ENCODE measurements around the gene SIX1.

SIX1 gene

DNA sequence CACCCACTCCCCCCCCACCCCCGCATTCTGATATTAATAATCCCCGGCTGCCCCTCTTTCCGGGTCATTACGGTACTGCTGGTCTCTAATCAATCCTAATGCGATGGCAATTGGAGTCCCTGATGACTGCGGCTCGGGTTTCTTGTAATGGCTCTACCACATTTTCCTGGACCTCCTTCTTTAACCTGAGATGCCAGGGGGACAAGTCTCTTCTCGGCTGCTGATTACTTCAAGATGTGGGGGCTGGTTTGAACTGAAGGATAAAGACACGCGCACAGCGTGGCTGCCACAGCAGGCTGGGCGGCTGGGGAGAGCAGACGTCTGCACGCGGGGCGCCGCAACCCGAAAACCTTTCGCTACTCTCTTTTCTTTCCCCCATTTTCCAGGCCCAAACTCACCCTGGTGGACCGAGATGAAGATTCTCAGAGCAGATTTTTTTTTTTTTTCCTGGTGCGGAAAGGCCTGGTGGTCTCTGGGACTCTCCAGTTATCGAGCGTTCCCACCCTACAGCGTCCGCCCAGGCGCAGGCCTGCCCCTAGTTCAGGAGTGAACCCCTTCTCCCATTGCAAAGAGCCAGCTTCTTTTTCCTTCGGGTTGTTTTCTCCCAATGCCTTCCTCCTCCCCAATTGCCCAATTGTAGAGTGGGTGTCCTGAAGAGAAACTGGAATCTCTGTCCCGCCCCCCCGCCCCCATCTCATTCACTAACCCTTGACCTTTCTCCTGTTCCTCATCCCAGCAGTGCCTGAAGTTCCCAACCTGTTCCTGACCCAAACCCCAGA, 6.0 kb upstream of the SIX1 start:
- DNase-seq, result no peak

DNA sequence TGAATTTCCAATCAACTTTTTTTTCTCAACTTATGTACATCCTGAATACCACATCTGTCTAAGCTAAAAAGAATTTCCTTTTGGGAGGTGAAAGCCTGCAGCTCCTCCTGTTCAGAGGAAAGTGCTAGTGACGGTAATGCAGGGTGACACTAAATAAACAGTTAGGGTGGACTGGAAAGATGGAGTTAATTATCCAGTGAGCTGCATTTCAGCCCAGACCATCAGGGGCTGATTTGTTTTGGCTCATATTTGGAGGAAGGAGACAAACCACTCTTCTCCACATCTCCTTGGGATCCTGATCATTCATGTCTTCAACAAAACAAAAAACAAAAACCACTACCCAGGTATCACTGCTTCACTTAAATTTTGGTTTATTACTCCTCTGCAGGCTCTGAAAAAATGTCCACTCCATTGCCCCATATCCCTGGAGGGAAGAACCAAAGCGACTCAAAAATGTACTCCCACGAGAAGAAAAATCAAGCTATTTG, 5.1 kb upstream of the SIX1 start:
- no peak for DNase-seq

DNA sequence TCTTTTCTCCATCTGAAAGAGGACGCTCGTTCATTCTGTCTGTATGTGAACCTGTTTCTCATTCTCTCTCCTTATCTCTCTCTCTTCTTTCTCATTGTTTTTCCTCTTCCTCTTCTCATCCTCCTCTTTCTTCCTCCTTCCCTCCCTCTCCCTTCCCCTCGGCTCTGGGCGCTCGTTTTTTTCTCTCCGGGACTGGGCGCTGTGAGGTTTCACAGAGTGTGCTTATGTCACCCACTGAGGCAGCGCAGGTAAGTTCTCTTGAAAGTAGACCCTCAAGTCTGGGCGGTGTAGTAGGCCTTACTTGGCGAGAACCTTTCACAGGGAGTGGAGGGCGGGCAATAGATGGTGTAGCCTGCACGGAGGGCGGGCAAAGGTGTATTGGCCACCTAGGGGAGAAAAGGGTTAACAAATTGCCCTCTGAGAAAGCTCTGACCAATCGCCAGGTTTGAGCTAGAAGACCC, 4.5 kb upstream of the SIX1 start:
- no peak for DNase-seq

DNA sequence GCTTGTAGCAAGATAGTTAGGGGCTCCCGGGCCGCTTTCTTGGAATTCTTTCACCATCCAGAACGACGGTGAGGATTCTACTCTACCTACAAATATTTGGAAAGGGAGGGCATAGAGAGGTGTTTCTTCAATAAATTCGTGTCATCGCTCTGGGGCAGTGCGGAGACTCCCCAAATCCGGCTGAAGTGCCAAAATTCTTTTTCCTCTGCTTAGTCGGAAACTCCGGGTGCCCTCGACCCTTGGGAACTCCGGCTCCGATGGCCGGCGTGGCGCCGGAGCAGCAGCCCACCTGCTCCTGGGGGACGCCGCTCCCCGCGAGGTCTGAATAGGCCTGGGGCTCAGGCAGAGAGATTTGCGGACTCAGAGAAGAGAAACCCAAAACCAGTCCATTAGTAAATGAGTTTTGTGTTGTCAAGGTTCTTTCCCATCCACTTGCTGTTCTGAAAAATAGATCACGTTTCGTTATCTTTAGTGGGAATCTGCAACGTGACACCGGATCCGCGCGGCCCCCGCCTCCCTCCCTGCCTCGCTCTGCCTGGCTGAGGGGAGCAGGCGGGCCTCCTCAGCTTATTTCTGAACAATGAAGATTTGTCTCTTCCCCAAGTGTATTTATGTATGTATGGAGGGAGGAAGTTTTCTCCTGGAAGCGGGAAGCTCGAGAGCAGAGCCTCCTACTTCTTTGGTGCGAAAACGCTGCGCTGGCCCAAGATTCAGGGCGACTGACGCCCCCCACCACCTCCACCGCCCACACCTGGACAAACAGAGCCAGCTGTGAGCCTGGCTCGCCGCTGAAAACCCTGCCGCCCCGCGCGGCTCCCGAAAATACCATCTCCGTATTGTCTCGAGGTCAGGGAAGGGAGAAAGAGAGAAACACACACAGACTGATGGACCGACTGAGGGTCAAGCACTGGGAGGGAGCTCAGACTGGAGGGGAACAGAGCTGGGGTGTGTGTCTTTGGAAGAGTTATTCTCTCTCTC, 3.7 kb upstream of the SIX1 start:
- no peak for DNase-seq

DNA sequence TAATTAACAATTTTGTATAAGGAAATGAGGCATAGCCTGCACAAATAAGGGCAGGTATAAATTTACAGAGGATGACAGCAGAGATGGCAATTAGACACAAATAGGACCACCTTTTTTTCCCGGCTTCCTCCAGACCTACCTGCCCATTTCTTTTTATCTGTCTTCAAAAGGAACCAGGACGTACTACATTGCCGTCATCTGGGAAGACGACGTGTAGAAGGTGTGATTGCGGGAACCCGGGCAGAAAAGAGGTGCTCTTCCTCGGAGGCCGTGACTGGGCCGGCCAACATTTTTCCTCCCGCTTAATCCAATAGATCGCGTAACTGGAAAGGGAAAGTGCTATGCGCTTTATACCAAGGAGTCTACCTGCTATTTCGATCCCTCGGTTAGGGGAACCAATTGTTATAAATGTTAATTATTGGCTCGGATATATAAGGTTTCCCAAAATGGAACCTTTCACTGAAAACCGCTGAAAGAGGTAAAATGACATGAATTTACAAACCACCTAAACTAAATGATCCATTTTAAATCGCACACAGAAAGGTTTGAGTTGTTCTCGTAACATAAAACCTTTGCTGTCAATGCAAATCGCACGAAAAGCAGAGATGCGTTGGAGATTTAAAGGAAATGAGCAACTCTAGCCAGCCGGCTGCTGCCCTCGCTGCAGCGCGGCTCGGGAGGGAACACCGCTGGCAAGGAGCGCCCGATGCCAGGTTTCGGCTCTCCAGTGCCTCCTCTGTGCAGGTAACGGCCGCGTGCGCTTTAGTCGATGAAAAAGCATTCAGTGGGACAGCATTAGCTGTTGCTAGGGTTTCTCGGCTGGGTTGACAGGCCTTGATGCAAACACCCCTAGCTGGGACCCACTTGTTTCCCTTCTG, 2.8 kb upstream of the SIX1 start:
- DNase-seq, result no peak

DNA sequence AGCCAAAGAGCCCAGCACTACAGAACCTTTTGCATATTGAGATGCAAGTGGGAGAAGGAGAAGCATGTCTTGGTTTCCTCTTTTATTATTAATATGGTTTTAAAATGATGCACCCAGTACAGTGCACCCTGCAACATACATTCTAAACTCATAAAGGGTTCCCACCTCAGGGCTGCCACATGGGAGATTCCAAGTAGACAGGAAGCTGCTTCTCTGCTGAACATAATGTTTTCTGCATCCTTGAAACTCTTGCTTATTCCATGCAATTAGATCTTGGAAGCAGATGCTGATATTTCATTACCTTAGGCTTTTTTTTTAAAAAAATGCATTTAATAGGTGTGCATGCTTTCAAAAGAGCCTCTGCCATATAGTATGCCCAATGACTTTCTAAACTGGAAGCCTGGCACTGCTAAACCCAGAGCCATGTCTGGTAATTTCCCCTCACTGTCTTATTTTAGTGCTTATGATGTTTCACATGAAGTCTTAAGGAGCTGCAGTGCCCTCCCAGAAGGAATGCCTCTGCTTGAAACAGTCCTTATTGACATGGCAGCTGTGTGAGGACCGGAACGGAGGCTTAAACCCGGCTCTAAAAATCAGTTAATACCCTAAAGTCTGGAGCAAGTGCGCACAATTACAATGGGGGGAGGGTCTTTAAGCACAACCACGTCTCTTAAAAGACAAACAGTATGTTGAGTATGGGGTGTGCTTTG, 2.0 kb upstream of the SIX1 start:
- DNase-seq, result no peak

DNA sequence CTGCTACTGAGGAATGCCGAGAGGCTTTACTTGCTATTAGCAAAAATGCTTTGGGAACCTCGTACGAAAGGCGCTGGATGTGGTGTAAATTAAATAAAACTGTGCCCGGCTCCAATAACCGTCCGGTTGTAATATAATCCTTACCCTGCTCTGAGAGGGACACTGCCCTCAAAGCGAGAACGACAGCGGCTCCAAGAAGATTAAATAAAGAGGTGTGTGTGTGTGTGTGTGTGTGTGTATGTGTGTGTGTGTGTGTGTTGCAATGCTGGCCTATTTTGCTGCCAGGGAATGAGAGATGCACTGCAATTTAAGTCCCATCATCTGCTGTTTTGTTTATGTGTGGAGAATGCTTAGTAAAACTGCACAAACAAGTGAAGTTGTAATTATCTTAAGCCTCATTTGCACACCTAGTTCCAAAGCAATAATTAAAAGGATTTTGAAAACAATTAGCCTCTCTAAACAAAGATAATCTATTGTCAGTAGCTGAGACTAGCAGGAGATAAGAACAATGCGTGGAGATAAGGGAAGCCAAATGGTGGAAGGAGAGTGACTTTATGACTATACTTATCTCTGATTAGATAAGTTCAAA, 1.2 kb upstream of the SIX1 start:
- no peak for DNase-seq

DNA sequence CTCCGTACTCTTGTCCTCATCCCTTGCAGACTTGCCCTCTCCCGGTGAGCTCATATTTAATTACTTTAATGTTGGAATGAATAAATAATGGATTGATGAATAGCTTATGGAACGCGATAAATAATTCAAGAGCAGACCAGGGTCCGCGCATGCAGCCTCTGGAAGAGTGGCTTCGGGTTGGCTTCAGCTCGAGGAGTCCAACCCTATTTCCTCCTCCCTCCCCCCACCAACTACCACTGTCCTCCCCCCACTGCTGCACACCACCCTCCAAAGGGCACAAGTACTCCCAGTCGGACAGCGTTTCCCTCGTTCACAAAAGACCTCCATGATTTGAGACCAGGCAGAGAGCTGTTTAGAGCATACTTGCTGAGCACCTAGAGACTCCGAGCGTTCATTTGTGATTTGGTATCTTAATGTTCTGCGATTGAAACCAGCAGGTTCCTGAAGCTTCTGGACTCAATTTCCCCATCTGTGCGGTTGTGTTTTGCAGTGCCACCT, 647 bp upstream of the SIX1 start:
- DNase-seq, result peak; percentile 48

DNA sequence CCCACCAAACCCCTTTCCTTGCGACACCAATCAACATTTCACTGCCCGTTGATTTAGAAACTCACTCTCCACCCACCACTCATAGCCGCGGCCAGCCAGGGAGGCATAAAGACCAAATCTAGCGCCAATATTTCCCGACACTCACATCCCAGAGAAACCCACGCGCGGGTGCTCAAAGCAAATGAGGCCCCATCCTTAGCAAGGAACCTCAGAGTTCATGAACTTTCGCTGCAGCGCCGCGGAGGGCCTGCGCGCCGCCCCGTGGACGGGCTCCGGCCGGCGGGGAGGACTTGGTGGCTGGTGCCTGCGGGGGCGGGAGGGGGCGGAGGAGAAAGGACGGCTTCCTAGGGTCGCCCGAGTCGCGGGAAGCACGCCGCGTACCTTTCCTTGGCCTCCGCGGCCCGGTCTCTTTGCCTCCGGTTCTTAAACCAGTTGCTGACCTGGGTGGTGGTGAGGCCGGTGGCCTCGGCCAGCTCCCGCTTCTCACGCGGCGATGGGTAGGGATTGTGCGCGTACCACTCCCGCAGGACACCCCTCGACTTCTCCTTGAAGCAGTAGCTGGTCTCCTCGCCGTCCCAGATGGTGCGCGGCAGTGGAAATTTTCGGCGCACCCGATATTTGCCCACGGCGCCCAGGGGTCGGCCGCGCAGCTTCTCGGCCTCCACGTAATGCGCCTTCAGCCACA, 886 bp downstream of the SIX1 start:
- peak; percentile 38 for DNase-seq

DNA sequence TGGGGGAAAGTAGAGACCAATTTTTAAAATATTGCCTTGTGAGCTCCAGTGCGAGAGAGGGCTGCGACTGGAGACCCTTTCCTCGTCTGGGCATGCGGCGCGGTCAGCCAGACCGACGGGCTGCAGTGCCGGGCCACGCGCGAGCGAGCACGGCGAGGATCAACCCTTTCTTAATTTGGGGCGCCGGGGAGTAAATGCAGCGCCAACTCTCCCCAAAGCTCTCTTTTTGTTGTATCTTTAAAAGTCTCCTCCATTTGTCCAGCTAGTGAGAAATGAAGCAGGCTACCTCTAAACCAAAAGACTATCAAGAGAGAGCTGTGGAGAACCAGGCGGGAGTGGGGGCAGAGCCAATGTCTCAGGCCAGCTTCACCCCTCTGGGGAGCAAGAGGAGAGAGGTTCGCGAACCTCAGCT, 1.4 kb downstream of the SIX1 start:
- no peak for DNase-seq

DNA sequence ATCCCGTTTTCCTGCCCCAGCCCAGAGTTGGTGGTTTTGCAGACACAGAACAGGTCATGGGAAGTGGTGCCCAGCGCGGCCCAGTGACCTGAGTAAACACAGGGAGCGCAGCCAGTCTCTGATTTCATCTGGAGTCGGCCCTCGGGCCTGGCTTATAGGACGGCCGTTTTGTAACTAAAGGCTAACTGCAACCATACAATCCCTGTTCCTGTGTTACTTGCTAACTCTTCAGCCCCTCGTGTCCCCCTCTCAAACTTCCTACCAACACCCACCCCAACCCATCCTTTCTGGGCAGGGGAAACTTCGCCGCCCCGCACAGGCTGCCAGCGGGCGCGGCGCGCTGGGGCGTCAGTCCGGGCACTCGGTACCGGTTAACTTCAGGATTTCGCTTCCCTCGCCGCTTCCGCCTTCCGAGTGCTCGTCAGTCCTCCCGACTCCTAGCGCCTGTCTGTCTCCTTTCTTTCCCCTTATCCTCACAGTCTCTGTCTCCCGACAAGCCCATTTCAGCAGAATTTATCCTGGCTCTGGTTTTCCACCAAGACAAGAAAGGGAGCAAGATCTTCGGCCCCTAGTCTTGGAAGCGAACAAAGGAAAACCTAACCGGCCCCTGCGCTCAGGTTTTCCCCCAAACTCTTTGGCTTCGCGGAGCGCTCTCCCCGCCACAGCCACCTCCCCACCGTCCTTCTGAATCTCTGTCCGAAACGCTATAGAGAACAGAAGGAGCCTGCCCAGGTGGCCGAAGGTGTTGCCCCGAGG, 2.0 kb downstream of the SIX1 start:
- DNase-seq, result peak; percentile 42

DNA sequence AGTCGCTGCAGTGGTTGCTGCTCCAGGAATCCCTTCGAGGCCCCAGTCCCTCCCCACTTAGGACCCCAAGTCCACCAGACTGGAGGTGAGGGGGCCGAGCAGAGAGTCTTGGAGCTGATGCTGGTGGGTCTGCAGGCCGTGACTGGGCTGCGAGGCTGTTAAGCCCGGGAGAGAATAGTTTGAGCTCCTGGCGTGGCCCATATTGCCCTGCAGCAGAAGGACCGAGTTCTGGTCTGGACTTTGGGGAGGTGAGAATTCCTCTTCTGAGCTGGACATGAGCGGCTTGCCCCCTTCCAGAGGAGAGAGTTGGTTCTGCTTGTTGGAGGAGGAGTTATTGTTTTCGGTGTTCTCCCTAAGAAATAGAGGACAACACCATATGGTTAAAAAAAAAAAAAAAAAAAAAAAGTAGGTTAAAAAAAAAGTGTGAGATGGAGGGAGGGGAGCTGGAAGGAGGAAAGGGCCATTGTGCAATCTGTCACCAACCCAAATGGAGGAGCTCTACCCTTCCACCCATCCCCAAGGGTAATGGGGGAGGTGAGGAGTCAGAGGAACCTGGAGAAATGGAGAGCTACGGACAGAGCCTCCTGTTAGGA, 3.0 kb downstream of the SIX1 start:
- no peak for DNase-seq

DNA sequence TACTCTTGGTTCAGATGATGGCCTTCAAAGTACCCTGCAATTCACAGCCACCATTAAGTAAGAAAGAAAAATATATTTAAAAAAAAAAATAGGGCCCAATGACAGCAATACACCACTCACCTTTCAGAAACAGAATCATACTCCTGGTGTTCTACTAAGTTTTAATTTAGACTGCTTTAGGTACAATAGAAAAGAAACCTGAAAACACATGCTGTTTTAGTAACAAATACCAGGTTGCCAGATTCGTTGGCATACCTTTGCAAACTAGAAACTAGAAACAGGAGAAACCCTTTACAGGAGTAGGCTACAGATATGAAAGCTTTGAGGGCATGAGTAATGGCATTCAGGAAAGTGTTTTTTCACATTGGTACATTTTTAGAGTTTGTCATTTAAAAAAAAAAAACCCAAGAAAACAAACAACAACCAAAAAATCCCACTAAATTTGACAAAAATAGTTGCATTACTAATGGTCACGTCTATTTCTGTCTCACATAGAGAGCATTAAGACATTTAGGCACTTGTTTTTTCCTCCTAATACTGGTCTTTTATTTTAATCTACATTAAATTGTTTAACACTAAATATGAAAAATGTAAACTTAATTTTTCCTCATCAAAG, 4.0 kb downstream of the SIX1 start:
- DNase-seq, result no peak

DNA sequence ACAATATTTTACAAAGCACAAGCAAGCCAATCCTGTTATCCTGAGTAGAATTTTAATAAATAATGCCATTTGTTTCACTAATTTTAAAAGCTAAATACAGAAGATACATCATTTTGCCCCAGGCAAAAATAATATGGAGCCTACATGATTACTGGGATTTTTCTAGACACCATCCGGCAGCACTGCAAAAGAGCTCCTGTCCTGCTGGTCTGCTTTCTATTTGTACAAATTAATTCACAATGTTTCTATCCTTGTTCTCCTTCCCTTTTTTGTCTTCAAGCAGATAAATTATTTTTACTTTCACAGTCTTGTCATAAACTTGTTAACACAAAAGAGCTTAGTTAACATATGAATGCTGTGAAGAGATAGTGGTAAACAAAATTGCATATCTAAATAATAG, 4.6 kb downstream of the SIX1 start:
- DNase-seq, result no peak

DNA sequence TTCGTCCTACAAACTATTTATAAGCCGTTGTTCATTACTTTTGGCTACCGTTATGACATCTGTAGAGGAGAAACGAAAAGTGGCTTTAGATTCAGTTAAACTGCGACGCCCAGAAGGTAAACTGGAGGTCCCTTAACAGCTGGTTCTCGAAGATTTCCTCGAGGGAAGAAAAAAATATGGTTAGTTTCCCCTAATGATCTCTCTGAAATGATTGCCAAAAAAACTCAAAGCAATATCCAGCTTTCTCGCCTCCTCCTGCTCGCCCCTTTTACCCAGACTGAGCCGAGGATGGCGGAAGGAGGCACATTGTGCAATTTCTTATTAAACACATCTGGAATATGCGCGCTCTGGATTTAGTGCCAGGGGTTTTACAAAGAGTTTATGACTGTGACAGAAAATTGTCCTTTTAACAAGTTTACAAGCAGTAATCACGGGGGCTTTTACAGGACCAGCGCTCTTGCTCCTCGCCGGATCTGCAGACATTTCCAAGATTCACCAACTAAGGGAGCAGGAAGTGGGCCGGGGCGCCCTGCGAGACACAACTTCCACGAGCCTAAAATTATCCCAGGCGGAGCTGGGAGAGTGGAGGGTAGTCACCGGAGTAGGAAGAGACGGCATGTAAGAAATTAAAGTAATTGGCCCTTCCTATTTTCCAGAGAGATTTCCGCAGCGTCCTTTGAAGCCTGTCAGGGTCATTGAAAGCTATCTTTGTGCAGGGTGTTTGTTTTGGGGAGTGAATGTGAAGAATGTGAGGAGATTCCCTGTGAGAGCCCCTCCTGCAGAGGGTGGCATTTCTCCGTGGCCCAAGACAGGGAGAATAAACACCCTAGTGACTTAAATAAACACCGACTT, 5.6 kb downstream of the SIX1 start:
- no peak for DNase-seq

DNA sequence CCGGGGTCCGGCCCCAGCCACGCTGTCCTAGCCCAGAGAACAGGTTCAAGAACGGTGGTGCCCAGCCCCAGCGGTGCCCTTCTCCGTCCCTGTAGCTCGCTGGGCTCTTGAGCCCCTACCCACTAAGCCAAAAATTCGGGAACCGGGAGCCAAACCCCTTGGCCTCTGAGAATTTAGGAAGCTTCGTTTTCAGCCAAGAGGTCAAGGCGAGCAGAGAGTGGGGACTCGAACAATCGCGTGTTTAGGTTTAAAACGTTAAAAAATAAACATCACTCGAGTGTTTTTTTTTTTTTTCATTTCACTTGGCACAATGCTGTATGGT, 6.2 kb downstream of the SIX1 start:
- DNase-seq, result no peak

DNA sequence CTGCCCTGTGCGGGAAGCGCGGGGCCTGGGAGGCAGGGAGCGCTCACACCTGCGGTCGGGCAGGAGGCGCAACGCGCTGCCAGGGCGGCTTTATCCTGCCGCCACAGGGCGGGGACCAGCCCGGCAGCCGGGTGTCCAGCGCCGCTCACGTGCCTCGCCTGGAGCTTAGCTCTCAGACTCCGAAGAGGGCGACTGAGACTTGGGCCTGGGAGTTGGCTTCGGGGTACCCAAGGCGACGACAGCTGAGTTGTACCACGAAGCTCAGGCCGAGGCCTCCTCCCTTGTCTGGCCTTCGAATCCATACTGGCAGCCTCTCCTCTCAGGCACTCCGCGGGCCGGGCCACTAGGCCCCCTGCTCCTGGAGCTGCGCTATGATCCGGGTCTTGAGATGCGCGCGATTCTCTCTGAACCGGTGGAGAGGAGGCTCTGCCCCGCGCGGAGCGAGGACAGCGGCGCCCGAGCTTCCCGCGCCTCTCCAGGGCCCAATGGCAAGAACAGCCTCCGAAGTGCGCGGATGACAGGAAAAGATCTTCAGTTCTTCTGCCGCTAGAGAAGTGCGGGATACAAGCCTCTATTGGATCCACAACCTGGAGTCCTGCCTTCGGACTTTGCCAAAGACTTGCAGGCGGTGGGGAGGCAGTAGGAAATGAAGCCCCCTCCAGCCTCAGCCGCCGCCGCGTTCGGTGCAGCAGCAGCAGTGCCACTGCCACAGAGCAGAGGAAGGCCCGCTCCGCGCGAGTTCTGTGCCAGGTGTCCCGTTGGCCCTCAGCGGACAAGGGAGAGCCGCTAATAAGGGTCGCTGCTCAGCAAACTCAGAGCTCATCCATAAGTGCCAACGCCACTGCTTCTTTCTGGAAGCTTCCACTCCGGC, 6.8 kb downstream of the SIX1 start:
- DNase-seq, result no peak
